IPS-NIHi11 (cell line): Measurements from ENCODE around the gene PPP1R1A.

Experiments used
- DNase-seq: peaks from one replicate; pipeline ENCODE4 v3.0.0; 2012; ENCODE audit warnings: mixed read lengths, low spot score

Gene PPP1R1A

DNA sequence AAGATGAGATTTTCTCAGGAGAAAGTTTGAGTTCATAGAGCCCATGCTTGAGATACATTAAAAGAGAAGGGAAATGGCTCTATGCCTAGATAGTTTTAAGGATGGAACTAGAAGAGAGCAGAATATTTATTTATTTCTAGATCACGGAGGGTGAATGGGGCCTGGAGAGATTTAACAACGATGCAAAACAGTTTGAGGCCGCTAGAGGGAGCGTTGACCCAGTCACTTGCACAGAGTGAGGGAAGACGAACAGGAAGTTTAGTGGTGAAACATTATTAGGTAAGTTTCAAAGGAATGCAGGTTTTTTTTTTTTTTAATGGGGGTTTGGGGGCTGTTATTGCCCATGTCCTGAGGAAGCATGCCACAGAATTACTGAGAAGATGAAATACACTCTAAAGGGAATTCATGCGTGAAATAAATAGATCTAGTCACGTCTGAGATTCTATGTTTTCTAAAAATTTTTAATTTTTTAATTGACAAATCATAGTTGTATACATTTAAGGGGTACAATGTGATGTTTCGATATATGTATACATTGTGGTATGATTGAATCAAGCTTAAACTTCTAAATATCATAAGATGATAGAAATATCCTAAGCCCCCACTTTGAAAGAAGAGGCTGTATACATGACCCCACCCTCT is 14.8 kb upstream of the PPP1R1A start:
- DNase-seq: peak; percentile 81

DNA sequence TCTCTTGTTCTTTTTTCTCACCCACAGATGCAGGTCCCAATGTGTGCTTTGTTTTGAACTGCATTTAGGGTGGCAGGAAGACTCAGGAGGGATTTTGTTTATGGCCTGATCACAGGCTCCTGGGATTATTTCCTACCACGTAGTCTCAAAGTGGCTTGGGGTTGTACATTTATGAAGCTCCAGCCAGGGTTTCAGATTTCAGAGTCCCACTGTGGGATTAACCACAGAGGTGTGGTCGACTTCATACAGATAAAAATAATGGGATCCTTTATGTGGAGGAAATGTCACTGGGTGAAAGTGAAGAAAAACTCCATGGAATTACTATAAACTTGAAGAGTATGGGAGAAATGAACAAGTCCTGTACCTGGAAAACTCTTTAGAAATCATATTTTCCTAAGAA is 14.2 kb upstream of the PPP1R1A start:
- no peak for DNase-seq

DNA sequence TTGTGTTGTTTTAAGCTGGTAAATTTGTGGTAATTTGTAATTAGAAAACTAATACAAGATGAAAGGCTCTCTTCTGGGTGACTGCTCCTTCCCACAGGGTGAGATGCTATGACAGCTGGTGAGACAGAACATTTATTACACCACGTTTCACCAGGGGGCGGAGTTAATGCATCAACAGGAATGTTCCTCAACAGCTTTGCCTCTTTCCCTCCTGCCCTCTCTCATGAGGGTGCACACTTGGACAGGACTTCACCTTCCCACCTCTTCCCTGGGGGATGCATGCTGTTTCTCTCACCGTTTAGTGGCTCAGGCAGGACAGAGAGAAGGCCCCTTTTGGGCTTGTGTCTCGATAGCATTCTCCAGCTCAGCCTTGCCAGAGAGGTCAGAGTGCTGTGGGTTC is 13.4 kb upstream of the PPP1R1A start:
- no peak for DNase-seq

DNA sequence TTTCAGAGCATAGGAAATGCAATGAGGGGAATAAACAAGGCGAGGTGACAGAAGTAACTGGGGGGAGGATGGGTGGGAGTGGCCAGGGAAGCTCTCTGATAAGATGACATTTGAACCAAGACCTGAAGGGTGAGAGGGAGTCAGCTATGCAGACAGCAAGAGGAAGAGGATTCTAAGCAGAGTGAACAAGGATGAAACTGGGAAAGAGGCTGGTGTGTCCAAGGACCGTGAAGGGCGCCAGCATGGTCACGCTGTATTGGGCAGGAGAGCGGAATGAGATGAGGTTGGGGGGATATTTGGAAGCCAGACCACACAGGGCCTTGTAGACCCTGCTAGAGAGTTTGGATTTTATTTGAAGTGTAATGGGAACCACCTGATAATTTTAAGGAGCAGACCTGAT is 10.5 kb upstream of the PPP1R1A start:
- no peak for DNase-seq

- peak; percentile 77 for DNase-seq
Observed at GRCh38 chr12:54596526-54596946, 8.1 kb upstream of the PPP1R1A start.

- DNase-seq: no peak
Observed at GRCh38 chr12:54595471-54595870, 7.0 kb upstream of the PPP1R1A start.

GRCh38 chr12:54593725-54594124 is 5.3 kb upstream of the PPP1R1A start:
- DNase-seq: no peak

DNA sequence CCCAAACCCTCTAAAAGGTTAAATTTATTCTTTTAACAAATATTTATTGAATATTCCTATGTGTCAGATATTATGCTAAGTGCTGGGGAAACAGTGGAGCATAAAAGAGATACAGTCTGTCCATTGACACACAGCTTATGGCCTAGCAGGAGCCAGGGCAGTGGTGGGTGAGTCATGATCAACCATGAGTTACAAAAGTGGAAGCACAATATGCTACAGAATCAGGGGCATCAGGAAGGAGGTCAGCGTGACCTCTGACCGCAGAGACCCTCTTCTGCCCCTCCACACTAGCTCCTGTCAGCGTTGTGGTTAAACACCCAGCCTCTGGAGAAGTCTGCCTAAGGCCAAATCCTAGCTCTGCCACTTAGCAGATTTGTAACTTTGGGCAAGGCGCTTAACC is 4.7 kb upstream of the PPP1R1A start:
- no peak for DNase-seq

- DNase-seq: no peak
Observed at GRCh38 chr12:54592316-54592715, 3.9 kb upstream of the PPP1R1A start.

GRCh38 chr12:54590978-54591591 is 2.6 kb upstream of the PPP1R1A start:
- DNase-seq: no peak

- DNase-seq: no peak
Observed at GRCh38 chr12:54589964-54590363, 1.5 kb upstream of the PPP1R1A start.

- no peak for DNase-seq
Observed at GRCh38 chr12:54588890-54589267, 420 bp upstream of the PPP1R1A start.

GRCh38 chr12:54587315-54587873 is 1.1 kb downstream of the PPP1R1A start:
- no peak for DNase-seq

- no peak for DNase-seq
Observed at GRCh38 chr12:54586620-54587019, 1.8 kb downstream of the PPP1R1A start.

DNA sequence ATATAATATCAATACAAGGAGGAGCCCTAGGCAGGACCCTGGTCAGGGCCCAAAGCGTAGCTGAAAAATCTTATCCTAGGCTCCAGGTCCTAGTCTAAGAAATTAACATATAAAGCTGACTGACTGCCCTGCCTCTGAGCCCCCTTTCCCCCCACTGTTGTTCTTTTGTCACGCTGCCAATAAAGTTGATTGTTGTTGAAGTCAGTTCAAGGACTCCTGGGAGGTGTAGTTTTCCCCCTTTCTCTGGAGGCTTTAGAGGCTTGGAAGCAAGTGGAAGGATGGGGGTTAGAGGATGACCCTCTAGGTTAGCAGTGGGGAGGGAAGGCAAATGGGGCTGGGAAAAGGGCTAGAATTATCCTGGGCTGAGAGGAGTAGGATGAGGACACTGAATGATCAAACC is 3.2 kb downstream of the PPP1R1A start:
- no peak for DNase-seq

GRCh38 chr12:54584128-54584527 is 4.3 kb downstream of the PPP1R1A start:
- no peak for DNase-seq

- no peak for DNase-seq
Observed at GRCh38 chr12:54583726-54584125, 4.7 kb downstream of the PPP1R1A start.

GRCh38 chr12:54581412-54581811 is 7.0 kb downstream of the PPP1R1A start:
- DNase-seq: no peak

- peak; percentile 93 for DNase-seq
Observed at GRCh38 chr12:54579696-54580333, 8.6 kb downstream of the PPP1R1A start.

DNA sequence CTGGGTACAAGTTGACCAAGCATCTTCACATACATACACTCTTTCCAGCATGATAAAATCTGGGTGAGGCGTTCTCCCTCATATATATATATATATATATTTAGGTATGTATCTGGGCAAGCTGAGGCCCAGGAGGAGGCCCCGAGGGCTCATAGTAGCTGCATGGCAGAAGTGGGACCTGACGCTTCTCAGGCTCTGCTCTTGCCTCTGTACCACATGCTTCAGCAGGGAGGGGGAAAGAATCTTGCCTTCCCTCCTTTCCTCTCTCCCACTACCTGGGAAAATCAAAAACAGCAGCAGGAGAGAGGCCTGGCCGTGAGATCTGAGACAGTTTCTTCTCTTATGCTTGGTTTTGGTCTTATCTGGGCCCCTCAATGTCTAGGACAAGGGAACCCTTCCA is 9.2 kb downstream of the PPP1R1A start:
- no peak for DNase-seq

DNA sequence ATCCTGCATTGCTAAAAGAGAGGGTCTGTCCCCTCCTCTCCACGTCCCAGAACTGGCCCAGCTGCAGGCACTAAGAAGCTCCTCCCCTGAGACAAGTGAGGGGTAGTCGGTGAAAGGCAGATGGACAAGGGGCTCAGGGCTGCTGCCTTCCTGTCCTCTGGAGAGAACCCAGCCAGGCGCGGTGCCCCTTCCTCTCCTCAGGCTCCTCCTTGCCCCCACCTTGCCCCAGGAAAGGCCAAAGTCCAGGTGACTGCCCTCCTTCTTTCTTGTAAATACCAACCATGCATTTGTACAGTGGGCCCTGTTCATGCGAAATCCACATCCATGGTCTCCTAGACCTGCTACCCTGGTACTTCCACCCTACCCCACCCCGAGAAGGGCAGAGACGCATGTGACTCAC is 9.7 kb downstream of the PPP1R1A start:
- DNase-seq: no peak

GRCh38 chr12:54572881-54573280 is 15.6 kb downstream of the PPP1R1A start:
- DNase-seq: peak; percentile 48
